ENCODE measurements around the gene IFT27. TPM values are rescaled to one million over a fixed set of nuclear protein-coding genes. Genes with fewer than 3 reads are reported as not detected.

The IFT27 gene, protein sequence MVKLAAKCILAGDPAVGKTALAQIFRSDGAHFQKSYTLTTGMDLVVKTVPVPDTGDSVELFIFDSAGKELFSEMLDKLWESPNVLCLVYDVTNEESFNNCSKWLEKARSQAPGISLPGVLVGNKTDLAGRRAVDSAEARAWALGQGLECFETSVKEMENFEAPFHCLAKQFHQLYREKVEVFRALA
- total RNA-seq: 8.9 and 11.3 TPM in 2 replicates

DNA sequence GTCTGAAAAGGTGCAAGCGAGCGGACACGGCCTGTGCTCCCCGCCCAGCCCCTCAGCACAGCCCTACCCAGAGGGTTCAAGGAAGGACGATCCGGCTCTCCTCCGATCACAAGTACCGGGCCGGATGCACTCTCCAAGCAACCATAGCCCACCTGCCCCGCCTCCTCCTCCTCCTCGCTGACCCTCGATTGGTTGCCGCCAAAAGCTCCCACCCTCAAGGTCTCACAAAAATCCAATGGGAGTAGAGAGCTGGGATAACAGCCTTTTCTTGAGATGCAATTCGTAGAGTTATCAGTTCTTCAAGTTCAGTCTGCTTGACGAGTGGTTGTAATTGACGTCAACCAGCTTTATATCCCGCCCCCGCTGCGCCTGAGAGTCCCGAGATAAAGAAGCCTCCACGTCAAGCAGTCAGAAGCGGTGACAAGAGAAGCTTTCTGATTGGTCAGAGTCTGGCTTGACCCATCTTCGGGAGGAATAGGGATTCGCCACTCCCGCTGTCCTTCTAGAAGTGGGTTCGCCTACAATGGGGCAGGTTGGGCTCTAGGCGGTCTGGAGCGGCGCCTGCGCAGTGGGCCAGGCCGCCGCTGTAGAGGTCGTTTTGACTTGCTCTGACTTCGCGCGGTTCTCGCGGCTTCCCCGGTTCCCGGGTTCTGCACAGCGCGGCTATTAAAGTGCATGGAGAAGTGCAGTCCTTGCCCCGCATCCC, at the start of gene IFT27:
Gene IFT27 (minus strand): TSS at position 156 of the 706 bp plus-strand sequence. CDS start 412 bp downstream, outside the sequence.

DNA sequence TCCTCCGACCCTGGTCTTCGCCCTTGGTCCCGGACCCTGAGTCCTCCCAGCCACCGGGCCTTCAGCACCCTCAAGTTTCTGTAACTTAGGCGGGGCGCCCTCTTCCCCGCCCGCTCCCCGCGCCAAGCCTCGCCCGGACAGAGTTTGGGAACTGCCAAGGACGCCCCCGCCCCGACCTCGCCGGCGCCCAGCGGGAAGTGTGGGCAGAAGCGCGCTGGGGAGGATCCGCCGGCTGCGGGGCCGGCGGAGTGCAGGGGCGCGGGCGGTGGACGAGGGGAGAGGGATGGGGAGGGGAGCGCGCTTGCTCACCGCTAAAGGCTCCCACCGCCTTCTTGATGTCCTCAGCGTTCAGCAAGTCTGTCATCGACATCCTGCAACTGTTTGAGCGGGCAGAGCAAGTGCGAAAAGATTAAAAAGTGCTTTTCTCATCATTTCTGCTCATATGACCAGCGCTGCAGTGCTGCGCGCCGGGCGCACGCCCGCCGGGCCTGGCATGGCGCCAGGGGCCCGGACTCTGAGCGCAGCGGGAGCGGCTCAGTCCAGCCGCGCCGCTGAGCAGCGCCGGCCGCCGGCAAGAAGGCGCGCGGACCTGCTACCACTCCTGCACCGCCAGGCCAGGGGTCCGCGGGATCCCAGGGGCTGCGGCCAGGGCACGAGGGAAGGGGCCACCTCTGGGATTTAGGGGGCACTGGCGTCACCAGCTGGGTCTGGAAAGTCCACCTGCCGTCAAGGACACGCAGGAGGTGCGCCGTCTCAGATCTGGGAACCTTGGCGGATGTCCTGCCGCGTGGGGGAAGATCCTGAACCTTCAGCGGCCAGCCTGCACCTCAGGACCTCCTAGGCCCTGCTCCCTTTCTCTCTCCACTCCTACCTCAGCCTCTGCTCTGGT, 41.0 kb upstream of the IFT27 start, which contains the start of gene PVALB:
Gene PVALB (minus strand): TSS at position 400 of the 889 bp plus-strand sequence. CDS start 30 bp downstream, at position 370.

Other genes starting within 250 kb of the IFT27 start
- gene EIF3D, start 247.0 kb downstream of the IFT27 start, total RNA-seq: 718 and 779 TPM in 2 replicates
- gene CACNG2, start 72.4 kb downstream of the IFT27 start, total RNA-seq: not detected in 2 replicates
- not detected in 2 replicates for gene PVALB, start 40.9 kb upstream of the IFT27 start, total RNA-seq
- not detected in 2 replicates for gene NCF4, start 84.9 kb upstream of the IFT27 start, total RNA-seq
- gene CSF2RB, start 137.5 kb upstream of the IFT27 start, total RNA-seq: not detected in 2 replicates
- 34.1 and 68.7 TPM in 2 replicates for gene TST, start 243.3 kb upstream of the IFT27 start, total RNA-seq
- 190 and 252 TPM in 2 replicates for gene MPST, start 243.6 kb upstream of the IFT27 start, total RNA-seq

Measured in tracheal epithelial cell (primary cell).